Cerebellar nuclear complex (tissue), 1 donor: Measurements from ENCODE around the gene SCUBE3.

Experiments
- DNase-seq, 2 experiments: peaks; one replicate each; lab custom pipeline; 2025; lab: John Stamatoyannopoulos, UW

SCUBE3 gene

GRCh38 chr6:35213824-35214756, at the start of gene SCUBE3:
TSS of gene SCUBE3 (plus strand) at chr6:35213956. CDS start at chr6:35214419, 463 bp downstream.
- no peak for DNase-seq

- no peak for DNase-seq
Observed at GRCh38 chr6:35164277-35164676, 49.5 kb upstream of the SCUBE3 start.

GRCh38 chr6:35164868-35165267, 48.9 kb upstream of the SCUBE3 start:
- no peak for DNase-seq

GRCh38 chr6:35165630-35166071, 48.1 kb upstream of the SCUBE3 start:
- no peak for DNase-seq

GRCh38 chr6:35166116-35166515, 47.6 kb upstream of the SCUBE3 start:
- no peak for DNase-seq

GRCh38 chr6:35166520-35166919, 47.2 kb upstream of the SCUBE3 start:
- no peak for DNase-seq

- DNase-seq = no peak
Observed at GRCh38 chr6:35167505-35167904, 46.3 kb upstream of the SCUBE3 start.

- no peak for DNase-seq
Observed at GRCh38 chr6:35168461-35168861, 45.3 kb upstream of the SCUBE3 start.

- DNase-seq = no peak
Observed at GRCh38 chr6:35170166-35170565, 43.6 kb upstream of the SCUBE3 start.

GRCh38 chr6:35170891-35171290, 42.9 kb upstream of the SCUBE3 start:
- no peak for DNase-seq

GRCh38 chr6:35173044-35173426, 40.7 kb upstream of the SCUBE3 start:
- no peak for DNase-seq

GRCh38 chr6:35173427-35174087, 40.2 kb upstream of the SCUBE3 start:
- no peak for DNase-seq

GRCh38 chr6:35174088-35174434, 39.7 kb upstream of the SCUBE3 start:
- DNase-seq = no peak

- DNase-seq = no peak
Observed at GRCh38 chr6:35174501-35174900, 39.3 kb upstream of the SCUBE3 start.

- no peak for DNase-seq
Observed at GRCh38 chr6:35176301-35177024, 37.3 kb upstream of the SCUBE3 start.

GRCh38 chr6:35177157-35177556, 36.6 kb upstream of the SCUBE3 start:
- no peak for DNase-seq

- no peak for DNase-seq
Observed at GRCh38 chr6:35177596-35177995, 36.2 kb upstream of the SCUBE3 start.

GRCh38 chr6:35178012-35178411, 35.7 kb upstream of the SCUBE3 start:
- no peak for DNase-seq

GRCh38 chr6:35178932-35179832, 34.6 kb upstream of the SCUBE3 start:
- DNase-seq = no peak

GRCh38 chr6:35179901-35180535, 33.7 kb upstream of the SCUBE3 start:
- DNase-seq = no peak

- DNase-seq = no peak
Observed at GRCh38 chr6:35181308-35181932, 32.3 kb upstream of the SCUBE3 start.
